ENCODE results near the gene DDX51. TPM values are rescaled to one million over a fixed set of nuclear protein-coding genes. Genes with fewer than 3 reads are reported as not detected.

DDX51 gene
- total and polyA plus RNA-seq, 2 experiments from 2014 or later, result 12.4 to 18.3 TPM

DNA sequence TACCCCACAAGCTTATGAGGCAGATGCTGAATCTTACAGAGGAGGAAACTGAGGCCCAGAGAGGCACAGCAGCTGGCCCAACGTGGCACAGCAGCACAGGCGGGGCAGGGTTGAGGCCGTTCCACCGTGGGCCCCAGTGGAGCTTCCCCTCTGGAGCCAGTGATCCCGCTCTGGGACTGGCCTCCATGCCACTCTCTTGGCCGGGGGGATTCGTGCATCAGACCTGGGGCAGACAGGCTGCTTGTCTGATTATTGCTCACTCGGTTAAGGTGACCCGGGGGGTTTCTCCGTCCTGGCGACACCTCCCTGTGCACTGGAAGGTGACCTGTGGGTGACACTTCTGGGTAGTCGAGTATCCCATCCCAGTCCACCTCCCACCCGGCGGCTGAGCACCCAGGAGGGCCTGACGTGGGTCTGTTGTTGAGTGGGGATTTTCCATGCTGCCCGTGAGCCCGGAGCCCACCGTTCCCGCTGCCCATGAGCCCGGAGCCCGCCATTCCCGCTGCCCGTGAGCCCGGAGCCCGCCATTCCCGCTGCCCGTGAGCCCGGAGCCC lies 27.9 kb upstream of the DDX51 start:
- Histone ChIP-seq H3K4me1 (ENCODE audit: insufficient read depth) (no peaks in the 10 kb centered on the region), H3K27ac (ENCODE audit: low read depth) (no peak overlapping the region), H3K36me3 (ENCODE audit: insufficient read depth) (no peaks in the 10 kb centered on the region), H3K79me2 (replicated peaks; ENCODE audit: insufficient read depth) (no peaks in the 10 kb centered on the region), H3K27me3 (ENCODE audit: insufficient read depth) (no peaks in the 10 kb centered on the region), H3F3A (replicated peaks; ENCODE audit: low read depth) (no peaks in the 10 kb centered on the region), H3K9me2 (ENCODE audit: insufficient read depth) (no peaks in the 10 kb centered on the region), H3K4me3 (no peak overlapping the region), H4K20me1 (replicated peaks; ENCODE audit: insufficient read depth) (no peaks in the 10 kb centered on the region), H2AFZ (no peak overlapping the region), H3K4me2 (no peak overlapping the region)
- no peak for DNase-seq (ENCODE audit: low spot score)
- ATAC-seq, result no peak
- Mint-ChIP-seq H3K9me3 (peaks cover 2% of the 10 kb centered on the region; the same call in 1 of the 3 replicates), H3K36me3 (ENCODE audit: low read depth) (no peaks in the 10 kb centered on the region), H3K27ac (no peak overlapping the region), H3K4me3 (no peak overlapping the region), H3K27me3 (ENCODE audit: insufficient read depth, low read depth, poor library complexity) (peaks cover 15% of the 10 kb centered on the region), H3K4me1 (no peaks in the 10 kb centered on the region)
- TF ChIP-seq, protein P1, sequence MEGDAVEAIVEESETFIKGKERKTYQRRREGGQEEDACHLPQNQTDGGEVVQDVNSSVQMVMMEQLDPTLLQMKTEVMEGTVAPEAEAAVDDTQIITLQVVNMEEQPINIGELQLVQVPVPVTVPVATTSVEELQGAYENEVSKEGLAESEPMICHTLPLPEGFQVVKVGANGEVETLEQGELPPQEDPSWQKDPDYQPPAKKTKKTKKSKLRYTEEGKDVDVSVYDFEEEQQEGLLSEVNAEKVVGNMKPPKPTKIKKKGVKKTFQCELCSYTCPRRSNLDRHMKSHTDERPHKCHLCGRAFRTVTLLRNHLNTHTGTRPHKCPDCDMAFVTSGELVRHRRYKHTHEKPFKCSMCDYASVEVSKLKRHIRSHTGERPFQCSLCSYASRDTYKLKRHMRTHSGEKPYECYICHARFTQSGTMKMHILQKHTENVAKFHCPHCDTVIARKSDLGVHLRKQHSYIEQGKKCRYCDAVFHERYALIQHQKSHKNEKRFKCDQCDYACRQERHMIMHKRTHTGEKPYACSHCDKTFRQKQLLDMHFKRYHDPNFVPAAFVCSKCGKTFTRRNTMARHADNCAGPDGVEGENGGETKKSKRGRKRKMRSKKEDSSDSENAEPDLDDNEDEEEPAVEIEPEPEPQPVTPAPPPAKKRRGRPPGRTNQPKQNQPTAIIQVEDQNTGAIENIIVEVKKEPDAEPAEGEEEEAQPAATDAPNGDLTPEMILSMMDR (conservative IDR thresholded peaks at IDR 0.05; ENCODE audit: low read depth in 2 of 2), result no peak
- no peak for TF ChIP-seq JUNB (IDR thresholded peaks at IDR 0.05; ENCODE audit: unreplicated experiment)
- TF ChIP-seq NANOG (IDR thresholded peaks at IDR 0.05; ENCODE audit: borderline replicate concordance), result no peak
- no peak for TF ChIP-seq EZH2phosphoT487 (IDR thresholded peaks at IDR 0.05; ENCODE audit: unreplicated experiment)
- TF ChIP-seq ZNF114 (CRISPR knock-in tag; IDR thresholded peaks at IDR 0.05), result no peak
- TF ChIP-seq STAT1 (IDR thresholded peaks at IDR 0.05; ENCODE audit: unreplicated experiment), result no peak
- no peak for TF ChIP-seq EZH2 (IDR thresholded peaks at IDR 0.05; ENCODE audit: low read depth, unreplicated experiment)
- TF ChIP-seq, protein P2, sequence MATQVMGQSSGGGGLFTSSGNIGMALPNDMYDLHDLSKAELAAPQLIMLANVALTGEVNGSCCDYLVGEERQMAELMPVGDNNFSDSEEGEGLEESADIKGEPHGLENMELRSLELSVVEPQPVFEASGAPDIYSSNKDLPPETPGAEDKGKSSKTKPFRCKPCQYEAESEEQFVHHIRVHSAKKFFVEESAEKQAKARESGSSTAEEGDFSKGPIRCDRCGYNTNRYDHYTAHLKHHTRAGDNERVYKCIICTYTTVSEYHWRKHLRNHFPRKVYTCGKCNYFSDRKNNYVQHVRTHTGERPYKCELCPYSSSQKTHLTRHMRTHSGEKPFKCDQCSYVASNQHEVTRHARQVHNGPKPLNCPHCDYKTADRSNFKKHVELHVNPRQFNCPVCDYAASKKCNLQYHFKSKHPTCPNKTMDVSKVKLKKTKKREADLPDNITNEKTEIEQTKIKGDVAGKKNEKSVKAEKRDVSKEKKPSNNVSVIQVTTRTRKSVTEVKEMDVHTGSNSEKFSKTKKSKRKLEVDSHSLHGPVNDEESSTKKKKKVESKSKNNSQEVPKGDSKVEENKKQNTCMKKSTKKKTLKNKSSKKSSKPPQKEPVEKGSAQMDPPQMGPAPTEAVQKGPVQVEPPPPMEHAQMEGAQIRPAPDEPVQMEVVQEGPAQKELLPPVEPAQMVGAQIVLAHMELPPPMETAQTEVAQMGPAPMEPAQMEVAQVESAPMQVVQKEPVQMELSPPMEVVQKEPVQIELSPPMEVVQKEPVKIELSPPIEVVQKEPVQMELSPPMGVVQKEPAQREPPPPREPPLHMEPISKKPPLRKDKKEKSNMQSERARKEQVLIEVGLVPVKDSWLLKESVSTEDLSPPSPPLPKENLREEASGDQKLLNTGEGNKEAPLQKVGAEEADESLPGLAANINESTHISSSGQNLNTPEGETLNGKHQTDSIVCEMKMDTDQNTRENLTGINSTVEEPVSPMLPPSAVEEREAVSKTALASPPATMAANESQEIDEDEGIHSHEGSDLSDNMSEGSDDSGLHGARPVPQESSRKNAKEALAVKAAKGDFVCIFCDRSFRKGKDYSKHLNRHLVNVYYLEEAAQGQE (IDR thresholded peaks at IDR 0.05; ENCODE audit: unreplicated experiment), result no peak
- no peak for TF ChIP-seq CREB1 (CRISPR knock-in tag; IDR thresholded peaks at IDR 0.05; ENCODE audit: low read depth)
- TF ChIP-seq, protein P3, sequence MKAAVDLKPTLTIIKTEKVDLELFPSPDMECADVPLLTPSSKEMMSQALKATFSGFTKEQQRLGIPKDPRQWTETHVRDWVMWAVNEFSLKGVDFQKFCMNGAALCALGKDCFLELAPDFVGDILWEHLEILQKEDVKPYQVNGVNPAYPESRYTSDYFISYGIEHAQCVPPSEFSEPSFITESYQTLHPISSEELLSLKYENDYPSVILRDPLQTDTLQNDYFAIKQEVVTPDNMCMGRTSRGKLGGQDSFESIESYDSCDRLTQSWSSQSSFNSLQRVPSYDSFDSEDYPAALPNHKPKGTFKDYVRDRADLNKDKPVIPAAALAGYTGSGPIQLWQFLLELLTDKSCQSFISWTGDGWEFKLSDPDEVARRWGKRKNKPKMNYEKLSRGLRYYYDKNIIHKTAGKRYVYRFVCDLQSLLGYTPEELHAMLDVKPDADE (IDR thresholded peaks at IDR 0.05), result no peak
- TF ChIP-seq ZNF331 (CRISPR knock-in tag; IDR thresholded peaks at IDR 0.05; ENCODE audit: low read depth), result no peak
- no peak for TF ChIP-seq POLR2AphosphoS5 (IDR thresholded peaks at IDR 0.05; ENCODE audit: low read depth)
- TF ChIP-seq, protein P4, sequence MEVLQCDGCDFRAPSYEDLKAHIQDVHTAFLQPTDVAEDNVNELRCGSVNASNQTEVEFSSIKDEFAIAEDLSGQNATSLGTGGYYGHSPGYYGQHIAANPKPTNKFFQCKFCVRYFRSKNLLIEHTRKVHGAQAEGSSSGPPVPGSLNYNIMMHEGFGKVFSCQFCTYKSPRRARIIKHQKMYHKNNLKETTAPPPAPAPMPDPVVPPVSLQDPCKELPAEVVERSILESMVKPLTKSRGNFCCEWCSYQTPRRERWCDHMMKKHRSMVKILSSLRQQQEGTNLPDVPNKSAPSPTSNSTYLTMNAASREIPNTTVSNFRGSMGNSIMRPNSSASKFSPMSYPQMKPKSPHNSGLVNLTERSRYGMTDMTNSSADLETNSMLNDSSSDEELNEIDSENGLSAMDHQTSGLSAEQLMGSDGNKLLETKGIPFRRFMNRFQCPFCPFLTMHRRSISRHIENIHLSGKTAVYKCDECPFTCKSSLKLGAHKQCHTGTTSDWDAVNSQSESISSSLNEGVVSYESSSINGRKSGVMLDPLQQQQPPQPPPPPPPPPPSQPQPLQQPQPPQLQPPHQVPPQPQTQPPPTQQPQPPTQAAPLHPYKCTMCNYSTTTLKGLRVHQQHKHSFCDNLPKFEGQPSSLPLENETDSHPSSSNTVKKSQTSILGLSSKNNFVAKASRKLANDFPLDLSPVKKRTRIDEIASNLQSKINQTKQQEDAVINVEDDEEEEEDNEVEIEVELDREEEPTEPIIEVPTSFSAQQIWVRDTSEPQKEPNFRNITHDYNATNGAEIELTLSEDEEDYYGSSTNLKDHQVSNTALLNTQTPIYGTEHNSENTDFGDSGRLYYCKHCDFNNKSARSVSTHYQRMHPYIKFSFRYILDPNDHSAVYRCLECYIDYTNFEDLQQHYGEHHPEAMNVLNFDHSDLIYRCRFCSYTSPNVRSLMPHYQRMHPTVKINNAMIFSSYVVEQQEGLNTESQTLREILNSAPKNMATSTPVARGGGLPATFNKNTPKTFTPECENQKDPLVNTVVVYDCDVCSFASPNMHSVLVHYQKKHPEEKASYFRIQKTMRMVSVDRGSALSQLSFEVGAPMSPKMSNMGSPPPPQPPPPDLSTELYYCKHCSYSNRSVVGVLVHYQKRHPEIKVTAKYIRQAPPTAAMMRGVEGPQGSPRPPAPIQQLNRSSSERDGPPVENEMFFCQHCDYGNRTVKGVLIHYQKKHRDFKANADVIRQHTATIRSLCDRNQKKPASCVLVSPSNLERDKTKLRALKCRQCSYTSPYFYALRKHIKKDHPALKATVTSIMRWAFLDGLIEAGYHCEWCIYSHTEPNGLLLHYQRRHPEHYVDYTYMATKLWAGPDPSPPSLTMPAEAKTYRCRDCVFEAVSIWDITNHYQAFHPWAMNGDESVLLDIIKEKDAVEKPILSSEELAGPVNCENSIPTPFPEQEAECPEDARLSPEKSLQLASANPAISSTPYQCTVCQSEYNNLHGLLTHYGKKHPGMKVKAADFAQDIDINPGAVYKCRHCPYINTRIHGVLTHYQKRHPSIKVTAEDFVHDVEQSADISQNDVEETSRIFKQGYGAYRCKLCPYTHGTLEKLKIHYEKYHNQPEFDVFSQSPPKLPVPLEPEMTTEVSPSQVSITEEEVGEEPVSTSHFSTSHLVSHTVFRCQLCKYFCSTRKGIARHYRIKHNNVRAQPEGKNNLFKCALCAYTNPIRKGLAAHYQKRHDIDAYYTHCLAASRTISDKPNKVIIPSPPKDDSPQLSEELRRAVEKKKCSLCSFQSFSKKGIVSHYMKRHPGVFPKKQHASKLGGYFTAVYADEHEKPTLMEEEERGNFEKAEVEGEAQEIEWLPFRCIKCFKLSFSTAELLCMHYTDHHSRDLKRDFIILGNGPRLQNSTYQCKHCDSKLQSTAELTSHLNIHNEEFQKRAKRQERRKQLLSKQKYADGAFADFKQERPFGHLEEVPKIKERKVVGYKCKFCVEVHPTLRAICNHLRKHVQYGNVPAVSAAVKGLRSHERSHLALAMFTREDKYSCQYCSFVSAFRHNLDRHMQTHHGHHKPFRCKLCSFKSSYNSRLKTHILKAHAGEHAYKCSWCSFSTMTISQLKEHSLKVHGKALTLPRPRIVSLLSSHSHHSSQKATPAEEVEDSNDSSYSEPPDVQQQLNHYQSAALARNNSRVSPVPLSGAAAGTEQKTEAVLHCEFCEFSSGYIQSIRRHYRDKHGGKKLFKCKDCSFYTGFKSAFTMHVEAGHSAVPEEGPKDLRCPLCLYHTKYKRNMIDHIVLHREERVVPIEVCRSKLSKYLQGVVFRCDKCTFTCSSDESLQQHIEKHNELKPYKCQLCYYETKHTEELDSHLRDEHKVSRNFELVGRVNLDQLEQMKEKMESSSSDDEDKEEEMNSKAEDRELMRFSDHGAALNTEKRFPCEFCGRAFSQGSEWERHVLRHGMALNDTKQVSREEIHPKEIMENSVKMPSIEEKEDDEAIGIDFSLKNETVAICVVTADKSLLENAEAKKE (CRISPR knock-in tag; IDR thresholded peaks at IDR 0.05), result no peak

Measured in GM23338 (cell line).